ENCODE results near the gene TTN.

Gene TTN

DNA sequence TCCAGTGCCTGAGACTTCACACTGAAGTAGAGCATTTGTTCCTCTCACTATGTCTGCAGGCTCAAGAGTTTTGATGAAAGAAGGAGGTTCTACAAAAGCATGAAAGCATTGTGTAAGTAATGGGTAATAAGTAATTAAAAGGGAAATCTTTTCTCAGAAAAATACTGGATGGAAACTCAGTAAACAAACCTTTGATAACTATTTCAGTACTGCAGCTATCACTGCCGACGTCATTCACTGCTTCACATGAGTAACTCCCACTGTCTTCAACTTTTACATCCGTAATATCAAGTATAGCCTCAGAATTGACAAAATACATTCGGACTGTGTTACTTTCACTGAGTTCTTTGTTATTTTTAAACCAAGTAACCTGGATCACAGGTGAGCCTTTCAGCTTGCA, 72.7 kb downstream of the TTN start:
- DNase-seq (ENCODE audit: low spot score): no peak

DNA sequence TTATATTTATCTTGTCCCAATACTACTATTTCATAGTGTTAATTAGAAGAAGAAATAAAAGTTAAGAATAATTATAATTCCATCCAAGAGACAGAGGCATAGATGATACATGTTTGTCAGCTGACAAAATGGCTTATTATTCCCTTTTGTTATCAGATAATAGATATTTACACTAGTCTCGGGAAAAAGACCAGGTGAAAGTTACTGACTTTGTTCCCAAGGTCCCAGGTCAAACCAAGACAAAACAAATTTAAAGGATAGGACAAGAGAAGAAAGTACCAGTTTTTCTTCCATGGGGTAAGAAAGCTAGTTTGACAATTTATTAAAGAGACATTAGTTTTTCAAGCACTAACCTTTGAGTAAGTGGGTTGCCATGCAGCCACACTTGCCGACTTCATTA, 73.2 kb downstream of the TTN start:
- no peak for DNase-seq (ENCODE audit: low spot score)

DNA sequence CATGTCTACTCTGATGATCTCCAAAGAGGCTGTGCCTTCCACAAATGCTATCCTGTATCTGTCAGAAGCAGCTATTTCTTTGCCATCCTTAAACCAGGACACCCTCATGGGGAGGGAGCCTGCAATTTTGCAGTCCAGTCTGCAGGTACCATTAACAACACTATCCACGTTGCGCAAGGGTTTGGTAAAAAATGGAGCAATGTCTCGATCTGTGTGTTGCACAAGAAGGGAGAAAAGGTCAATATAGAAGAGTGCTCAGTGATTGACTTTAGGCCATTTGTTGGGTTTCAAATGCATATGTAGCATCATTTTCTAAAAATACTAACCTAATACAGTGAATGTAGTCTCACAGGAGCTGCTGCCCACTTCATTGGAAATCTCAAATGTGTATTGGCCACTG, 74.3 kb downstream of the TTN start:
- DNase-seq (ENCODE audit: low spot score): no peak

DNA sequence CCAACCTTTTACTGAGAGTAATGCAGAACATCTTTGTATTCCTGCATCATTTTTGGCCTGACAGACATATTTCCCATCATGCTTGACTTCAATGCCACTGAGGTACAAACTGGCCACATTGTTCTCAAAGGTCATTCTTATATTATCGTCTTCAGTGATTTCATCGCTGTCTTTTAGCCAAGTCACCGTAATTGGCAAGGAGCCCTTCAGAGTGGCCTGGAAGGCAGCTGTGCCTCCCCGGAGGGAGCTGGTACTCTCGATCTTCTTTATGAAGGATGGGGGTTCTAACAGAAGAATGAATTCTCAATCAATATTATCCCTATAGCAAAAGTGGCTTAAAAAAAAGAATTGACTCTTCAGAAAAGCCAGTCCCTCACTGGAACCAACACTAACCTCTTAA, 75.9 kb downstream of the TTN start:
- DNase-seq (ENCODE audit: low spot score): no peak

- no peak for DNase-seq (ENCODE audit: low spot score)
Observed at GRCh38 chr2:178730049-178730448, 77.2 kb downstream of the TTN start.

- DNase-seq (ENCODE audit: low spot score): no peak
Observed at GRCh38 chr2:178723786-178724346, 83.4 kb downstream of the TTN start.

DNA sequence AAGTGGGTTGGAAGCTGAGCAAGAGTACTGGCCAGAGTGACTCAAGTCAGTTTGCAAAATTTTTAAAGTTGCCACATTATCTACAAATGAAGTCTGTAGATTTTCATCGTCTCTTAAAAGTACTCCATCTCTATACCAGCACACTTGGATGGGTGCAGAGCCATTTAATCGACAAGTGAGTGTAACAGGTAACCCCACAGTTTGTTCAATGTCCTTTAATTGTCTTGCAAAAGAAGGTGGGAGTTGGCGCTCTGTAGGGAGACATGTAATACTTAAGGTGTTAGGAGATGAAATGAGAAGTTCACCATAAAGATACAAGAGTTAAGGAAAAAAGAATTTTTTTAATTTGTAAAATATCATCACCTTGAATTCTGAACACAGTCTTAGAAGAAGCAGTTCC, 84.9 kb downstream of the TTN start:
- no peak for DNase-seq (ENCODE audit: low spot score)

GRCh38 chr2:178718988-178719387, 88.2 kb downstream of the TTN start:
- DNase-seq (ENCODE audit: low spot score): no peak

GRCh38 chr2:178718283-178718682, 88.9 kb downstream of the TTN start:
- no peak for DNase-seq (ENCODE audit: low spot score)

DNA sequence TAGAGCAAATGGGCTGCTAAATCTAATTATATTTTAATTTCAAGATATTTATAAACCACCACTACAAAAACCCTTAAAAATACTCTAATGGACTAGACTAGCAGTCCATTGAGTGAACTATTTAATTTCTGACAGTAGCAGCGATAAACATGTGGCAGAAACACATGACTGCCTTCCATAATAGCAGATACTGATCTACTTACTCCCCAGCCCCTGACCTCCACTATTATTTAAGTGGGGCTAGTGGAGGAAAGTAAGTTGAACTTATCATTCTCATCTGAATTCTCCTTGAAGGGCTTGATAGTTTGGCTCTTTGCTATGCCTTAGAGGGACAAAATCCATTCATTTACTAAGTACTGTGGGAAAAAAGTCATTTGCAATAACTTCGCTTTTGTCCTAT, 90.8 kb downstream of the TTN start:
- DNase-seq (ENCODE audit: low spot score): no peak

- DNase-seq (ENCODE audit: low spot score): no peak
Observed at GRCh38 chr2:178715366-178715765, 91.9 kb downstream of the TTN start.

GRCh38 chr2:178707476-178707875, 99.7 kb downstream of the TTN start:
- no peak for DNase-seq (ENCODE audit: low spot score)

- no peak for DNase-seq (ENCODE audit: low spot score)
Observed at GRCh38 chr2:178704876-178705275, 102.3 kb downstream of the TTN start.

DNA sequence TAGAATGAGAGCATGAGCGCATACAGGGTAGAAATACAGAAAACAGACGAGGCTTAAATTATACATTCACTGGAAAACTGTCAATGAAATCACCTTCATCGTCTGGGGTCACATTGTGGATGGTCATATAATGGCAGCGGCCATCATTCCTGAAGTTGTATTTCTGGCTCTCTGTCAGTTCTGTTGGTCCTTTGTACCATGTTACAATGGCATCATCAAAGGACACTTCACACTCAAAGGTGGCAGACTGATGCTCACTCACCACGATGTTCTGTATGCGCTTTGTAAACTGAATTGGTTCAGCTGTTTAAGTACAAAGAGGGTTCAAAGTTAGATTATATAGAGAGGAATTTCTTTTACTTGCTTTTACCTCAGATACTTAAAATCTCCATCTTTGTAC, 104.9 kb downstream of the TTN start:
- DNase-seq (ENCODE audit: low spot score): no peak

GRCh38 chr2:178700922-178701342, 106.3 kb downstream of the TTN start:
- peak; percentile 23 for DNase-seq (ENCODE audit: low spot score)

- DNase-seq (ENCODE audit: low spot score): no peak
Observed at GRCh38 chr2:178700136-178700535, 107.1 kb downstream of the TTN start.

- DNase-seq (ENCODE audit: low spot score): no peak
Observed at GRCh38 chr2:178692845-178693244, 114.4 kb downstream of the TTN start.

DNA sequence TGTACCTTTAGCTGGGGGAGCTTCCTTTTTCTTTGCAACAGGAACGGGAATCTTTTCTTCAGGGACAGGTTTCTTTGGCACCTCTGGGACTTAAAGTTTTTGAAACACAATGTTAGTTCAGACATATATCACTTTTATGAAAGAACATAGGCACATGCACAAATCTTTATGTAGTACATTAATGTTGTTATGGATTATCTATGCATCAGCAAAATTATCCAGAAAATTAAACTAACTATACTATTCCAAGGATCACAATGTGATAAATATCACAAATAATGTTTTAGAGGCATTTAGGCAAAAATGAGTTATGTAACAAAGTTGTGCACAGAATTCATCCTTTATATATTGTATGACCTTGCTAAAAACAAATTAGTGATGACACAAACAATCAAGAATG, 117.4 kb downstream of the TTN start:
- no peak for DNase-seq (ENCODE audit: low spot score)

GRCh38 chr2:178683877-178684276, 123.3 kb downstream of the TTN start:
- DNase-seq (ENCODE audit: low spot score): no peak

DNA sequence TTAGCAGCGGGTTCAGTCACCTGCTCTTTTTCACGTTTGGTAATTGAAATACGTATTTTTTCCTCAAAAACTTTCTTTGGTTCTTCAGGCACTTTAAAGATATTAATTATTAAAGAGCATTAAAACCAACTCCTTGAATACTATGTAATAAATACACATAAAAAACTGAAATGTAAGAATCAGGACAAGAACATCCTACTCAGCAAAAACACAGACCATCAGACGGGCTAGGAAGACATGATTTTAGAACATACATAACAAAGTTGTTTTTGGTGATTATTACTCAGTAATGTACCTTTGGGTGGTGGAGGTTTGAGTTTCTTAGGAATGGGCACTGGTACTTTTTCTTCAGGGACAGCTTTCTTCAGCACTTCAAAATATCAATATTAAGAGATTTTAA, 126.1 kb downstream of the TTN start:
- no peak for DNase-seq (ENCODE audit: low spot score)

- no peak for DNase-seq (ENCODE audit: low spot score)
Observed at GRCh38 chr2:178679891-178680290, 127.3 kb downstream of the TTN start.

DNA sequence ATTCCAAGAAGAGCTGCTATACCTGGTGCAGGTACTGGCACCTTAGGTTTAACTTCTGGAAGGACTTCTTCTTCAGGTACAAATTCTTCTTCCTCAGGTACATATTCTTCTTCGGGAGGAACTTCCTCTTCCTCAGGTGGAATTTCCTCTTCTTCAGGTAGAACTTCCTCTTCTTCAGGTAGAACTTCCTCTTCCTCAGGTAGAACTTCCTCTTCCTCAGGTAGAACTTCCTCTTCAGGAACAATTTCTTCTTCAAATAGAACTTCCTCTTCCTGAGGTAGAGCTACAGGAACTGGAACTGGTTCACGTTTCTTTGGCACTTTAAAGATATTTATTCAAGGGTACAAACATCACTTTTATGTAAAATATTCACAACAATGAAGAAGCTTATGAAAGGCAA, 129.6 kb downstream of the TTN start:
- DNase-seq (ENCODE audit: low spot score): no peak

GRCh38 chr2:178676046-178676445, 131.2 kb downstream of the TTN start:
- DNase-seq (ENCODE audit: low spot score): no peak

DNA sequence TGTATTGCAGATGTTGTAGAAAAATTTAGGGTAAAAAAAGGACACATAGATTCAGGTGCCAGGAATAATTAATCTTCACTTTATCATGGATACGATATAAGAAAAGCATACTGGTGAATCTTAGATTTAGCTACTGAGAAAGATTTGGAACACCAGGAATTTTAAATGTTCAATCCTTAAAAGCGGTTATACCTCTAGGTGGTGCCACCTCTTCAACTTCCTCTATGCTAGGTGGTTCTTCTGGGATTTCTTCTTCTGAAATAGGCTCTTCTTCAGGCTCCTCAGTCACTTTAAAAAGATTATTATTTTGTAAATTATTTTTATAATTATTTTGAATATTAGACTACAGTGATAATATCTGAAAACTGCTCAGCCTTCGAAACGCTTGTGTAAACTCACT, 133.1 kb downstream of the TTN start:
- DNase-seq (ENCODE audit: low spot score): no peak

DNA sequence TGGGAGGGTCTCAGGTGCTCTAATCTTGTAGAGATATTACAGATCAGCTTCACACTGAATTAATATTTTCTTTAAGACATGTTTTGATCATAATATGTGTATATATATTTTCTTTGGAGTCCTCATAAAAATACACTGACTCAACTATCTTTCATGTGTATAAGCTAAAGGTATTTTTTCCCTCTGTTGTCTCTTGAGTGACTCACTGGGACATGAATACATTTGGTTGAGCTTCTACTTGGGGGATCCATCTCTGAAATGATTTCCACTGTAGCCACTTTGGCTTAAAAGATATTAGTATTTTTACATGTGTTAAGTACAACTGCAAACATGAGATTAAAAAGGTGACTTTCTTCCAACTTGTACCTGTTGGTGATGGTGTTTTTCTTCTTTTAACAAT, 140.8 kb downstream of the TTN start:
- DNase-seq (ENCODE audit: low spot score): no peak

Data from SW480 (cell line).